H1 (cell line): ENCODE results near the gene SOX12. TPM values are rescaled to one million over a fixed set of nuclear protein-coding genes. Genes with fewer than 3 reads are reported as not detected.
"Not testable (repeated sequence)": the region's sequence is repeated elsewhere in the genome, so short reads cannot be mapped to it uniquely, and the experiment has no call there.

Source experiments
- CTCF ChIA-PET: fragments of 300-600 bp; sonication (Branson Sonifier 250); formaldehyde crosslinking; loops from one replicate; lab custom pipeline; 2021; ENCODE audit not compliant: partially characterized antibody; lab: Charles Lee
- POLR2A ChIA-PET: fragments of 300-600 bp; sonication (Branson Sonifier 250); formaldehyde crosslinking; loops from one replicate; lab custom pipeline; 2021; ENCODE audit warnings: inconsistent platforms; ENCODE audit not compliant: partially characterized antibody; lab: Charles Lee
- DNase-seq, 2 experiments: peaks; one replicate each; pipeline versions ENCODE4 v3.0.0 to v3.0.0-alpha.2; 2010 to 2022; ENCODE audit warnings: low spot score in 2 of 2, low read depth in 1 of 2, mixed read lengths in 1 of 2
- FAIRE-seq: peaks from 2 replicates; lab custom pipeline; 2011; peaks lifted over from hg19 to GRCh38; lab: Jason Lieb, UNC
- H2AFZ ChIP-seq: 2 replicates; pipeline ENCODE4 v1.8.1; 2012; ENCODE audit warnings: low read length, inconsistent platforms
- H2AK5ac ChIP-seq: 2 replicates; pipeline ENCODE4 v1.6.1; 2013; ENCODE audit warnings: low read depth, low read length
- H2BK120ac ChIP-seq: replicated peaks from 2 replicates; pipeline ENCODE3; 2013; ENCODE audit warnings: low read depth, low read length, inconsistent platforms
- H2BK12ac ChIP-seq: 2 replicates; pipeline ENCODE4 v1.6.1; 2013; ENCODE audit warnings: low read depth, low read length
- H2BK15ac ChIP-seq: 2 replicates; pipeline ENCODE4 v1.6.1; 2013; ENCODE audit warnings: low read length
- H2BK20ac ChIP-seq: 2 replicates; pipeline ENCODE4 v1.6.1; 2013; ENCODE audit warnings: low read length
- H2BK5ac ChIP-seq: 2 replicates; pipeline ENCODE4 v1.6.1; 2013; ENCODE audit warnings: low read depth, low read length
- H3K14ac ChIP-seq: 2 replicates; pipeline ENCODE4 v1.6.1; 2013; ENCODE audit warnings: inconsistent platforms; ENCODE audit not compliant: insufficient read length
- H3K18ac ChIP-seq: 2 replicates; pipeline ENCODE4 v1.6.1; 2013; ENCODE audit warnings: low read length; ENCODE audit errors: extremely low read depth
- H3K23ac ChIP-seq: 2 replicates; pipeline ENCODE4 v1.6.1; 2013; ENCODE audit warnings: inconsistent platforms; ENCODE audit not compliant: insufficient read length
- H3K23me2 ChIP-seq: 2 replicates; pipeline ENCODE4 v1.6.1; 2013; ENCODE audit warnings: low read depth, low read length
- H3K27ac ChIP-seq: 2 replicates; pipeline ENCODE4 v1.6.1; 2011; ENCODE audit warnings: low read depth, low read length, inconsistent platforms
- H3K27me3 ChIP-seq, 4 experiments: replicated peaks in 1 of 4; 1 replicate in 1 of 4; 2 replicates in 3 of 4; pipeline versions ENCODE4 v1.6.1 to v1.8.1; 2011 to 2013; ENCODE audit warnings: low read length in 3 of 4, mild to moderate bottlenecking in 3 of 4, inconsistent platforms in 2 of 4, mixed read lengths in 2 of 4, moderate library complexity in 1 of 4; ENCODE audit not compliant: control insufficient read depth in 3 of 4, insufficient read depth in 3 of 4; ENCODE audit errors: extremely low read depth in 1 of 4
- H3K36me3 ChIP-seq, 4 experiments: 2 replicates each; pipeline versions ENCODE4 v1.6.1 to v1.8.1; 2011 to 2013; ENCODE audit warnings: mild to moderate bottlenecking in 4 of 4, low read length in 3 of 4, moderate library complexity in 2 of 4, control low read depth in 1 of 4, inconsistent platforms in 1 of 4; ENCODE audit not compliant: insufficient read depth in 4 of 4, control insufficient read depth in 2 of 4
- H3K4ac ChIP-seq: replicated peaks from 2 replicates; pipeline ENCODE3; 2013; ENCODE audit warnings: low read length, low read depth, mixed read lengths, inconsistent platforms; ENCODE audit not compliant: insufficient read length
- H3K4me1 ChIP-seq, 4 experiments: replicated peaks in 1 of 4; 1 replicate in 1 of 4; 2 replicates in 3 of 4; pipeline versions ENCODE4 v1.6.1 to v1.8.1; 2011 to 2013; ENCODE audit warnings: low read length in 3 of 4, inconsistent platforms in 2 of 4, mixed read lengths in 1 of 4; ENCODE audit not compliant: insufficient read depth in 4 of 4, control insufficient read depth in 3 of 4
- H3K4me2 ChIP-seq, 2 experiments: 2 replicates each; pipeline versions ENCODE4 v1.6.1 to v1.8.1; 2011 to 2013; ENCODE audit warnings: low read depth in 2 of 2, low read length in 2 of 2, control low read depth in 1 of 2, inconsistent platforms in 1 of 2, mild to moderate bottlenecking in 1 of 2; ENCODE audit not compliant: insufficient read depth in 1 of 2
- H3K4me3 ChIP-seq, 4 experiments: fragments of 200-600, 300-600 bp in 1 of 4; sonication (generic), shearing (Covaris generic), sonication (Bioruptor Twin) in 1 of 4; 2 replicates each; pipeline versions ENCODE4 v1.5.1 to v1.8.1; 2011 to 2016; ENCODE audit warnings: low read length in 4 of 4, low read depth in 3 of 4, control low read depth in 2 of 4, inconsistent platforms in 2 of 4, mild to moderate bottlenecking in 2 of 4, mixed read lengths in 1 of 4, moderate library complexity in 1 of 4; ENCODE audit not compliant: insufficient read depth in 2 of 4; ENCODE audit errors: extremely low read depth in 1 of 4
- H3K56ac ChIP-seq: replicated peaks from 2 replicates; pipeline ENCODE3; 2013; ENCODE audit warnings: low read depth, mild to moderate bottlenecking, mixed read lengths, low read length, inconsistent platforms; ENCODE audit not compliant: insufficient read length
- H3K79me1 ChIP-seq: 2 replicates; pipeline ENCODE4 v1.6.1; 2013; ENCODE audit warnings: low read depth, low read length, control low read depth
- H3K79me2 ChIP-seq, 2 experiments: 2 replicates each; pipeline versions ENCODE4 v1.6.1 to v1.8.1; 2012 to 2013; ENCODE audit warnings: low read length in 2 of 2, mild to moderate bottlenecking in 2 of 2, inconsistent platforms in 1 of 2; ENCODE audit not compliant: insufficient read depth in 2 of 2, control insufficient read depth in 1 of 2
- H3K9ac ChIP-seq, 4 experiments: replicated peaks in 1 of 4; 1 replicate in 1 of 4; 2 replicates in 3 of 4; pipeline versions ENCODE4 v1.6.1 to v1.8.1; 2011 to 2013; ENCODE audit warnings: low read depth in 3 of 4, low read length in 3 of 4, control low read depth in 2 of 4, mild to moderate bottlenecking in 2 of 4, moderate library complexity in 2 of 4, inconsistent platforms in 1 of 4; ENCODE audit errors: extremely low read depth in 1 of 4
- H3K9me3 ChIP-seq, 2 experiments: 2 replicates each; pipeline versions ENCODE4 v1.6.1 to v1.8.1; 2012 to 2013; ENCODE audit warnings: mild to moderate bottlenecking in 2 of 2, moderate library complexity in 2 of 2, control low read depth in 1 of 2, inconsistent platforms in 1 of 2, low read depth in 1 of 2, low read length in 1 of 2, mixed read lengths in 1 of 2; ENCODE audit not compliant: insufficient read depth in 2 of 2
- H4K20me1 ChIP-seq, 2 experiments: replicated peaks in 1 of 2; 2 replicates each; pipeline versions ENCODE3 to v1.8.1; 2011 to 2013; ENCODE audit warnings: inconsistent platforms in 2 of 2, low read length in 2 of 2, mild to moderate bottlenecking in 1 of 2; ENCODE audit not compliant: insufficient read depth in 2 of 2, control insufficient read depth in 1 of 2
- H4K5ac ChIP-seq: 2 replicates; pipeline ENCODE4 v1.6.1; 2013; ENCODE audit warnings: low read length, low read depth, mixed read lengths, inconsistent platforms; ENCODE audit not compliant: insufficient read length
- H4K8ac ChIP-seq: 2 replicates; pipeline ENCODE4 v1.8.0; 2013; ENCODE audit warnings: mild to moderate bottlenecking, moderate library complexity, low read length, inconsistent platforms; ENCODE audit not compliant: insufficient read depth; ENCODE audit errors: extremely low read depth
- H4K91ac ChIP-seq: replicated peaks from 2 replicates; pipeline ENCODE3; 2013; ENCODE audit warnings: low read length, mixed read lengths, inconsistent platforms; ENCODE audit not compliant: insufficient read length
- WGBS, 2 experiments: shearing (Covaris generic) in 1 of 2; methylation state at CpG; one replicate each; pipeline versions ENCODE4 v1.1.6 to v1.1.7; 2013 to 2015; ENCODE audit warnings: low lambda C conversion rate in 2 of 2, mixed read lengths in 2 of 2, inconsistent platforms in 1 of 2, low coverage in 1 of 2, missing lambda C conversion rate in 1 of 2; ENCODE audit not compliant: insufficient replicate concordance in 2 of 2, insufficient coverage in 1 of 2, insufficient read length in 1 of 2; ENCODE audit errors: extremely low coverage in 1 of 2, missing lambda C conversion rate in 1 of 2; 5-methylcytosine and 5-hydroxymethylcytosine counted together
- polyA plus RNA-seq, 7 experiments: library from polyadenylated mRNA; depleted of rRNA in 3 of 7; stranded (reverse) in 5 of 7; unstranded in 2 of 7; fragments of >200 nt in 5 of 7; fragments of 200-250 nt in 2 of 7; gene quantifications; 1 replicate in 5 of 7; 2 replicates in 1 of 7; 4 replicates in 1 of 7; pipeline versions ENCODE4 v1.2.1 to v1.2.3, GENCODE V29; 2011 to 2013; ENCODE audit warnings: missing spikeins in 2 of 7, mixed read lengths in 2 of 7
- total RNA-seq: library from RNA; stranded (reverse); fragmentation: NEBNext Ultra II Directional; extraction: Animal tissue kit (Norgen Biotek cat#: 25700); gene quantifications from 2 replicates; pipeline ENCODE4 v1.2.1, GENCODE V29; 2021

SOX12 gene
- total and polyA plus RNA-seq, 2 of the 8 experiments (the other 6 are each of a cell fraction or from before 2014, with no cell fraction given): 6.4 to 63.0 TPM

- H3K23me2 ChIP-seq, H2BK120ac ChIP-seq, H3K27me3 ChIP-seq, H3K27ac ChIP-seq, H2AFZ ChIP-seq, H4K5ac ChIP-seq, H3K56ac ChIP-seq, H3K79me1 ChIP-seq, DNase-seq, H3K9me3 ChIP-seq, H3K4me1 ChIP-seq, H3K18ac ChIP-seq, H3K4me2 ChIP-seq, H3K9ac ChIP-seq, H3K36me3 ChIP-seq, FAIRE-seq, H3K23ac ChIP-seq, H3K4me3 ChIP-seq, H3K14ac ChIP-seq, H4K20me1 ChIP-seq, H3K79me2 ChIP-seq, H3K4ac ChIP-seq, H4K8ac ChIP-seq: not testable (repeated sequence)
- Histone ChIP-seq H4K91ac (peak overlapping the region; percentile 86), H2AK5ac (peak overlapping the region; percentile 39; the same call in 1 of the 2 replicates), H2BK5ac (peak overlapping the region; percentile 82; the same call in 1 of the 2 replicates), H2BK12ac (peak overlapping the region; percentile 68), H2BK15ac (peak overlapping the region; percentile 72; the same call in 1 of the 2 replicates), H2BK20ac (peak overlapping the region; percentile 67; the same call in 1 of the 2 replicates)
- ChIA-PET POLR2A (interaction anchor here (0.8 to 14.7 kb wide), 5 partner anchors 9 to 35 kb away, joined by 3 to 172 read pairs (median 6); partner anchors contain the start of gene TRIB3), CTCF (interaction anchor here (0.7 to 4.9 kb wide), 7 partner anchors 10 to 302 kb away, joined by 3 to 41 read pairs (median 5); no protein-coding TSS in a partner anchor)
- 97% methylated on average over 9 of the region's 11 CpGs; no CpG with 5 or more reads in 1 of the 2 experiments for WGBS, 2 experiments
Measured at GRCh38 chr20:372543-373082, 47.3 kb downstream of the SOX12 start.
